ENCODE data around the gene BUB1.

The BUB1 gene

GRCh38 chr2:110644357-110644756 is 33.5 kb downstream of the BUB1 start:
- Histone ChIP-seq H3K27ac (ENCODE audit: low read length) (no peak overlapping the region), H3K9me2 (replicated peaks; ENCODE audit: insufficient read depth, low read length) (no peaks in the 10 kb centered on the region), H3K4me3 (ENCODE audit: low read length) (no peak overlapping the region), H3K9me3 (replicated peaks; ENCODE audit: insufficient read depth, low read length) (no peaks in the 10 kb centered on the region), H4K20me1 (ENCODE audit: insufficient read depth, low read length) (no peaks in the 10 kb centered on the region), H3K79me2 (ENCODE audit: low read length) (peaks cover 66% of the 10 kb centered on the region), H3K9ac (ENCODE audit: low read length) (no peak overlapping the region), H3K4me1 (ENCODE audit: low read length) (no peaks in the 10 kb centered on the region), H2AFZ (ENCODE audit: low read length) (no peak overlapping the region), H3K36me3 (replicated peaks; ENCODE audit: insufficient read depth, low read length) (peaks cover 22% of the 10 kb centered on the region), H3K4me2 (ENCODE audit: low read depth, low read length) (no peak overlapping the region), H3K27me3 (replicated peaks; ENCODE audit: insufficient read depth, low read length) (no peaks in the 10 kb centered on the region), H3F3A (ENCODE audit: insufficient read depth, low read length) (no peaks in the 10 kb centered on the region)
- DNase-seq, result no peak
- TF ChIP-seq EZH2 (optimal IDR thresholded peaks at IDR 0.05; ENCODE audit: low read depth, low read length) (no peak), EZH2phosphoT487 (IDR thresholded peaks at IDR 0.05; ENCODE audit: low read length) (no peak)
- TF ChIP-seq, protein P1, sequence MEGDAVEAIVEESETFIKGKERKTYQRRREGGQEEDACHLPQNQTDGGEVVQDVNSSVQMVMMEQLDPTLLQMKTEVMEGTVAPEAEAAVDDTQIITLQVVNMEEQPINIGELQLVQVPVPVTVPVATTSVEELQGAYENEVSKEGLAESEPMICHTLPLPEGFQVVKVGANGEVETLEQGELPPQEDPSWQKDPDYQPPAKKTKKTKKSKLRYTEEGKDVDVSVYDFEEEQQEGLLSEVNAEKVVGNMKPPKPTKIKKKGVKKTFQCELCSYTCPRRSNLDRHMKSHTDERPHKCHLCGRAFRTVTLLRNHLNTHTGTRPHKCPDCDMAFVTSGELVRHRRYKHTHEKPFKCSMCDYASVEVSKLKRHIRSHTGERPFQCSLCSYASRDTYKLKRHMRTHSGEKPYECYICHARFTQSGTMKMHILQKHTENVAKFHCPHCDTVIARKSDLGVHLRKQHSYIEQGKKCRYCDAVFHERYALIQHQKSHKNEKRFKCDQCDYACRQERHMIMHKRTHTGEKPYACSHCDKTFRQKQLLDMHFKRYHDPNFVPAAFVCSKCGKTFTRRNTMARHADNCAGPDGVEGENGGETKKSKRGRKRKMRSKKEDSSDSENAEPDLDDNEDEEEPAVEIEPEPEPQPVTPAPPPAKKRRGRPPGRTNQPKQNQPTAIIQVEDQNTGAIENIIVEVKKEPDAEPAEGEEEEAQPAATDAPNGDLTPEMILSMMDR (IDR thresholded peaks at IDR 0.05; ENCODE audit: low read length), result no peak

DNA sequence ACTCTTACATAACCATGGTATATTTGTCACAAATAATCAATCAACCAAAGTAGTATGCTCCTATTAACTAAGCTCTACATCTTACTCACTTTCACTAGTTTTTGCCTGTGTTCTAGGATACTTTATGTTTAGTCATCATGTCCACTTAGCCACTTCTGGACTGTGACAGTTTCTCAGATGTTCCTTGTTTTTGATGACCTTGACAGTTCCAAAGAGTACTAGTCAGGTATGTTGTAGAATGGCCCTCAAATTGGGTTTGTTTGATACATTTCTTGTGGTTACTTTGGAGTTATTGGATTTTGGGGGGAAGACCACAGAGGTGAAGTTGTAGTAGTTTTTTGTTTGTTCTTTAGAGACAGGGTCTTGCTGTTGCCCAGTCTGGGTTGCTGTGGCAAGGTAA is 35.5 kb downstream of the BUB1 start:
- H3K4me3 ChIP-seq (ENCODE audit: low read length), result no peak overlapping the region
- no peaks in the 10 kb centered on the region for H3K4me1 ChIP-seq (ENCODE audit: low read length)
- no peak overlapping the region for H2AFZ ChIP-seq (ENCODE audit: low read length)
- no peak overlapping the region for H3K4me2 ChIP-seq (ENCODE audit: low read depth, low read length)
- no peaks in the 10 kb centered on the region for H3K27me3 ChIP-seq (replicated peaks; ENCODE audit: insufficient read depth, low read length)
- H3K9me2 ChIP-seq (replicated peaks; ENCODE audit: insufficient read depth, low read length), result no peaks in the 10 kb centered on the region
- H3K27ac ChIP-seq (ENCODE audit: low read length), result no peak overlapping the region
- H4K20me1 ChIP-seq (ENCODE audit: insufficient read depth, low read length), result no peaks in the 10 kb centered on the region
- H3K36me3 ChIP-seq (replicated peaks; ENCODE audit: insufficient read depth, low read length), result peaks cover 14% of the 10 kb centered on the region
- TF ChIP-seq, protein P1 (IDR thresholded peaks at IDR 0.05; ENCODE audit: low read length), result no peak
- TF ChIP-seq EZH2phosphoT487 (IDR thresholded peaks at IDR 0.05; ENCODE audit: low read length) (no peak), EZH2 (optimal IDR thresholded peaks at IDR 0.05; ENCODE audit: low read depth, low read length) (no peak)
- peaks cover 47% of the 10 kb centered on the region for H3K79me2 ChIP-seq (ENCODE audit: low read length)
- DNase-seq, result no peak
- H3K9ac ChIP-seq (ENCODE audit: low read length), result no peak overlapping the region
- H3K9me3 ChIP-seq (replicated peaks; ENCODE audit: insufficient read depth, low read length), result no peaks in the 10 kb centered on the region
- no peaks in the 10 kb centered on the region for H3F3A ChIP-seq (ENCODE audit: insufficient read depth, low read length)

- TF ChIP-seq EZH2phosphoT487 (IDR thresholded peaks at IDR 0.05; ENCODE audit: low read length), result no peak
- TF ChIP-seq, protein P1 (IDR thresholded peaks at IDR 0.05; ENCODE audit: low read length), result no peak
- no peak for TF ChIP-seq EZH2 (optimal IDR thresholded peaks at IDR 0.05; ENCODE audit: low read depth, low read length)
- Histone ChIP-seq H3K9me2 (replicated peaks; ENCODE audit: insufficient read depth, low read length) (no peaks in the 10 kb centered on the region), H3K36me3 (replicated peaks; ENCODE audit: insufficient read depth, low read length) (peaks cover 21% of the 10 kb centered on the region)
Observed at GRCh38 chr2:110639972-110640371, 37.9 kb downstream of the BUB1 start.

More at GRCh38 chr2:110639972-110640371, 37.9 kb downstream of the BUB1 start:
- Histone ChIP-seq H3K27me3 (replicated peaks; ENCODE audit: insufficient read depth, low read length) (no peaks in the 10 kb centered on the region), H3F3A (ENCODE audit: insufficient read depth, low read length) (no peaks in the 10 kb centered on the region), H3K4me3 (ENCODE audit: low read length) (no peak overlapping the region), H3K79me2 (ENCODE audit: low read length) (peaks cover 23% of the 10 kb centered on the region), H4K20me1 (ENCODE audit: insufficient read depth, low read length) (no peaks in the 10 kb centered on the region), H2AFZ (ENCODE audit: low read length) (no peak overlapping the region), H3K4me2 (ENCODE audit: low read depth, low read length) (no peak overlapping the region), H3K9ac (ENCODE audit: low read length) (no peak overlapping the region), H3K27ac (ENCODE audit: low read length) (no peak overlapping the region), H3K9me3 (replicated peaks; ENCODE audit: insufficient read depth, low read length) (no peaks in the 10 kb centered on the region), H3K4me1 (ENCODE audit: low read length) (no peaks in the 10 kb centered on the region)
- DNase-seq, result no peak
